Choroid plexus epithelial cell (primary cell): ENCODE data around the gene BCAS3.

Experiments used
- DNase-seq: peaks from one replicate; pipeline ENCODE4 v3.0.0-alpha.2; 2010; ENCODE audit warnings: low read depth
- H3K4me3 ChIP-seq: 2 replicates; pipeline ENCODE4 v1.5.1; 2011; ENCODE audit warnings: low read depth, mild to moderate bottlenecking, control low read depth, low read length, moderate library complexity
- CTCF ChIP-seq: conservative IDR thresholded peaks from 2 replicates; pipeline ENCODE4 v1.5.1; 2011; ENCODE audit warnings: low read depth, mild to moderate bottlenecking, control low read depth, inconsistent platforms, low read length, moderate library complexity

BCAS3 gene

GRCh38 chr17:61280851-61281250 is 603.2 kb downstream of the BCAS3 start:
- DNase-seq, result no peak
- H3K4me3 ChIP-seq, result no peak overlapping the region
- no peak for TF ChIP-seq CTCF

- no peak for DNase-seq
- no peak for TF ChIP-seq CTCF
Observed at GRCh38 chr17:61282377-61282776, 604.7 kb downstream of the BCAS3 start.

GRCh38 chr17:61283043-61283442 is 605.4 kb downstream of the BCAS3 start:
- DNase-seq, result no peak
- H3K4me3 ChIP-seq, result no peak overlapping the region
- TF ChIP-seq CTCF, result no peak

More at GRCh38 chr17:61282377-61282776, 604.7 kb downstream of the BCAS3 start:
- H3K4me3 ChIP-seq, result no peak overlapping the region

GRCh38 chr17:61284174-61284573 is 606.5 kb downstream of the BCAS3 start:
- no peak for TF ChIP-seq CTCF
- no peak overlapping the region for H3K4me3 ChIP-seq
- DNase-seq, result peak; percentile 92

GRCh38 chr17:61284746-61285145 is 607.1 kb downstream of the BCAS3 start:
- no peak for TF ChIP-seq CTCF
- H3K4me3 ChIP-seq, result no peak overlapping the region
- DNase-seq, result no peak

GRCh38 chr17:61285526-61286320 is 608.1 kb downstream of the BCAS3 start:
- DNase-seq, result peak; percentile 86

More at GRCh38 chr17:61285526-61286320, 608.1 kb downstream of the BCAS3 start:
- TF ChIP-seq CTCF, result no peak
- no peak overlapping the region for H3K4me3 ChIP-seq
